ENCODE results near the gene ASPSCR1. TPM values are rescaled to one million over a fixed set of nuclear protein-coding genes. Genes with fewer than 3 reads are reported as not detected.

Gene ASPSCR1
- total and polyA plus RNA-seq, 2 of the 13 experiments (the other 11 are each of a cell fraction or from before 2014, with no cell fraction given), result 274 to 314 TPM

GRCh38 chr17:81967533-81968395 is 9.7 kb upstream of the ASPSCR1 start (continued):
- peak; percentile 56; the same call in 1 of the 2 replicates for TF ChIP-seq ONECUT2 (CRISPR knock-in tag; IDR thresholded peaks at IDR 0.05)
- no peak for TF ChIP-seq NFE2L1 (CRISPR knock-in tag; IDR thresholded peaks at IDR 0.05; ENCODE audit: borderline replicate concordance)
- TF ChIP-seq ZNF619 (CRISPR knock-in tag; IDR thresholded peaks at IDR 0.05), result no peak
- peak; percentile 67 for TF ChIP-seq RFXAP (CRISPR knock-in tag; IDR thresholded peaks at IDR 0.05; ENCODE audit: borderline replicate concordance)
- peak; percentile 12; the same call in 1 of the 2 replicates for TF ChIP-seq SNAPC2 (CRISPR knock-in tag; IDR thresholded peaks at IDR 0.05)
- TF ChIP-seq ASH2L (IDR thresholded peaks at IDR 0.05; ENCODE audit: insufficient read length, low read depth, low read length), result peak; percentile 69
- peak; percentile 99 for TF ChIP-seq ZNF772 (CRISPR knock-in tag; IDR thresholded peaks at IDR 0.05)
- TF ChIP-seq ARID3A (IDR thresholded peaks at IDR 0.05; ENCODE audit: low read depth, low read length), result peak; percentile 36; the same call in 1 of the 2 replicates
- peak; percentile 96 for TF ChIP-seq TARDBP (CRISPR knock-in tag; IDR thresholded peaks at IDR 0.05)
- TF ChIP-seq ZBTB4 (CRISPR knock-in tag; IDR thresholded peaks at IDR 0.05; ENCODE audit: borderline replicate concordance), result peak; percentile 82; the same call in 1 of the 2 replicates
- TF ChIP-seq ZHX2 (IDR thresholded peaks at IDR 0.05; ENCODE audit: low read depth), result peak; percentile 52; the same call in 1 of the 2 replicates
- TF ChIP-seq ZHX2 (CRISPR knock-in tag; IDR thresholded peaks at IDR 0.05; ENCODE audit: borderline replicate concordance), result no peak; the same call in 1 of the 2 replicates
- peak; percentile 83 for TF ChIP-seq DR1 (CRISPR knock-in tag; IDR thresholded peaks at IDR 0.05)
- no peak for TF ChIP-seq SYNCRIP (IDR thresholded peaks at IDR 0.05; ENCODE audit: insufficient read depth, low read depth, low read length)
- TF ChIP-seq ZNF572 (CRISPR knock-in tag; IDR thresholded peaks at IDR 0.05), result peak; percentile 20; the same call in 1 of the 2 replicates
